Measurements from ENCODE around the gene GABRG3.

DNA sequence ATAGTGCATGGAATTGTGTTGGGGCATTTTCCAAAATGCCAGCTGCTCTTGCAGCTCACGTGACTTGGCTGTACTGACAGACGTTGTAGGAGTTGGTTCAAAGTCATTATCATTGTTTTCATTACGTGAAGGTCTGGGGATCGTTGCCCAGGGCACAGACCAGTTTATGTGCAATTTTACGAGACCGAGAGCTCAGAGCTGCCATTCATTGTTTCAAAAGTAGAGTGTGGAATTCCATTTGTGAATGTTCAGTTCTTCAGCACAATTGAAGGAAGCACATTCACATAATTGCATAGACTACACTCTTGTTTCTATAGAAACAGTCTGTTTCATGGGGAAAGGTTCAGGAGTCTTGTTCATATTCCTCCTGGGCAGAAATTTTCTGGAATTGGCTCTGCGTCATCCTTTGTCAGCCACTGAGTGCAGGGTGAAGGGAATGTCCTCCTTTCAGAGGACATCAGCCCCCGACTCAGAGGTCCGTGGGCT lies 54.5 kb downstream of the GABRG3 start:
- TF ChIP-seq YY1 (IDR thresholded peaks at IDR 0.05; ENCODE audit: insufficient read depth, insufficient read length): no peak
- no peak for TF ChIP-seq ZNF274 (IDR thresholded peaks at IDR 0.05; ENCODE audit: low read depth, low read length)
